Heart left ventricle (tissue), 13 donors: ENCODE measurements around the gene OR6K2.
"Not testable (repeated sequence)": the region's sequence is repeated elsewhere in the genome, so short reads cannot be mapped to it uniquely, and the experiment has no call there.

ENCODE experiments used
- POLR2A ChIP-seq, 2 donors: fragments of 450-650 bp; IDR thresholded peaks; one replicate each; pipeline ENCODE4 v1.6.1; 2017; ENCODE audit warnings: antibody characterized with exemption in 2 of 2, mild to moderate bottlenecking in 2 of 2, moderate library complexity in 2 of 2
- TF ChIP-seq, protein P1 (sequence below), 12 donors: fragments of 200-600 bp; sonication (generic) in 4 of 12; IDR thresholded peaks; one replicate each; pipeline versions ENCODE4 v1.5.0 to v1.8.0; 2018 to 2022; ENCODE audit warnings: antibody characterized with exemption in 12 of 12, mild to moderate bottlenecking in 5 of 12
- donor health status: ischemic (EF 13 %, LVEDD 7.1; RV severe dilation, severe dysfunction).
- donor health status: DM: no; HTN: yes; CAD: no.
- donor health status: DM: no; HTN: no; CAD: no.
- donor health status: ischemic (EF 25% LVEDD 6.9; RV normal size, moderate dysfunction).
- donor health status: ischemic (EF 25% LVEDD 5.7; RV mildly dilated, moderate dysfunction).
- donor health status: ischemic (EF 35%, LVEDD 5.7; RV mildly dilated, moderate dysfunction).
- donor health status: nonischemic (EF 11% LVEDD 7.7; RV severe dilation, severe dysfunction).
- donor health status: DM: yes; HTN: yes; CAD: no.
- donor health status: PGD.
- donor health status: ischemic (EF 29% LVEDD 5.4; RV normal size, mild dysfunction).
- donor health status: nonischemic (EF 23%, LVEDD 6.1; RV moderate dilation, normal function).

DNA sequence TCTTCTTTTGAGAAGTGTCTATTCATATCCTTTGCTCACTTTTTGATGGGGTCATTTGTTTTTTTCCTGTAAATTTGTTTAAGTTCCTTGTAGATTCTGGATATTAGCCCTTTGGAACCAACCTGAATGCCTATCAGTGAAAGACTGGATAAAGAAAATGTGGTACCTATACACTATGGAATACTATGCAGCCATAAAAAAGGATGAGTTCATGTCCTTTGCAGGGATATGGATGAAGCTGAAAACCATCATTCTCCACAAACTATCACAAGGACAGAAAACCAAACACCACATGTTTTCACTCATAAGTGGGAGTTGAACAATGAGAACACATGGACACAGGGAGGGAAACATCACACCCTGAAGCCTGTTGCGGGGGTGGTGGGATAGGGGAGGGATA, 12.1 kb downstream of the OR6K2 start:
- not testable (repeated sequence) for TF ChIP-seq POLR2A (IDR thresholded peaks at IDR 0.05)
- TF ChIP-seq, protein P1, sequence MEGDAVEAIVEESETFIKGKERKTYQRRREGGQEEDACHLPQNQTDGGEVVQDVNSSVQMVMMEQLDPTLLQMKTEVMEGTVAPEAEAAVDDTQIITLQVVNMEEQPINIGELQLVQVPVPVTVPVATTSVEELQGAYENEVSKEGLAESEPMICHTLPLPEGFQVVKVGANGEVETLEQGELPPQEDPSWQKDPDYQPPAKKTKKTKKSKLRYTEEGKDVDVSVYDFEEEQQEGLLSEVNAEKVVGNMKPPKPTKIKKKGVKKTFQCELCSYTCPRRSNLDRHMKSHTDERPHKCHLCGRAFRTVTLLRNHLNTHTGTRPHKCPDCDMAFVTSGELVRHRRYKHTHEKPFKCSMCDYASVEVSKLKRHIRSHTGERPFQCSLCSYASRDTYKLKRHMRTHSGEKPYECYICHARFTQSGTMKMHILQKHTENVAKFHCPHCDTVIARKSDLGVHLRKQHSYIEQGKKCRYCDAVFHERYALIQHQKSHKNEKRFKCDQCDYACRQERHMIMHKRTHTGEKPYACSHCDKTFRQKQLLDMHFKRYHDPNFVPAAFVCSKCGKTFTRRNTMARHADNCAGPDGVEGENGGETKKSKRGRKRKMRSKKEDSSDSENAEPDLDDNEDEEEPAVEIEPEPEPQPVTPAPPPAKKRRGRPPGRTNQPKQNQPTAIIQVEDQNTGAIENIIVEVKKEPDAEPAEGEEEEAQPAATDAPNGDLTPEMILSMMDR (IDR thresholded peaks at IDR 0.05), result not testable (repeated sequence)
